SK-N-SH (cell line): ENCODE data around the gene ZKSCAN3. TPM values are rescaled to one million over a fixed set of nuclear protein-coding genes. Genes with fewer than 3 reads are reported as not detected.

Source experiments
- CTCF ChIA-PET: fragments of 300-600, 350-600 bp; formaldehyde crosslinking; extraction: SDS; loops from one replicate; lab custom pipeline; 2021; lab: Yijun Ruan, JAX
- POLR2A ChIA-PET: fragments of 350-600 bp; sonication (Branson Sonifier 250); formaldehyde crosslinking; extraction: SDS; loops from one replicate; lab custom pipeline; 2020; ENCODE audit warnings: antibody characterized with exemption, inconsistent platforms; lab: Yijun Ruan, JAX
- DNase-seq: peaks from one replicate; pipeline ENCODE4 v3.0.0; 2012
- H2AFZ ChIP-seq: fragments of 200-600 bp; sonication (generic); 2 replicates; pipeline ENCODE4 v1.8.1; 2016; ENCODE audit warnings: antibody characterized with exemption, mild to moderate bottlenecking, low read depth
- H3F3A ChIP-seq: fragments of 200-600 bp; sonication (generic); replicated peaks from 2 replicates; pipeline ENCODE3; 2016; ENCODE audit warnings: antibody characterized with exemption, mild to moderate bottlenecking; ENCODE audit not compliant: insufficient read depth
- H3K27ac ChIP-seq, 2 experiments: fragments of 200-500 bp in 1 of 2; fragments of 200-600 bp in 1 of 2; sonication (Bioruptor generic) in 1 of 2; sonication (generic), shearing (Covaris generic) in 1 of 2; 2 replicates each; pipeline versions ENCODE4 v1.5.1 to v1.6.1; 2014 to 2016; ENCODE audit warnings: low read depth in 2 of 2, inconsistent platforms in 1 of 2, low read length in 1 of 2, mild to moderate bottlenecking in 1 of 2, mixed read lengths in 1 of 2
- H3K27me3 ChIP-seq: fragments of 200-600 bp; sonication (generic), shearing (Covaris generic); 2 replicates; pipeline ENCODE4 v1.6.1; 2016; ENCODE audit warnings: mixed run types; ENCODE audit not compliant: insufficient read depth
- H3K36me3 ChIP-seq, 2 experiments: fragments of 200-500 bp in 1 of 2; fragments of 200-600 bp in 1 of 2; sonication (Bioruptor generic) in 1 of 2; sonication (generic) in 1 of 2; replicated peaks in 1 of 2; 2 replicates each; pipeline versions ENCODE3 to v1.5.1; 2014 to 2016; ENCODE audit warnings: low read length in 1 of 2, mild to moderate bottlenecking in 1 of 2; ENCODE audit not compliant: insufficient read depth in 2 of 2, control insufficient read depth in 1 of 2
- H3K4me1 ChIP-seq, 2 experiments: fragments of 200-500 bp in 1 of 2; fragments of 200-600 bp in 1 of 2; sonication (Bioruptor generic) in 1 of 2; sonication (generic), shearing (Covaris generic) in 1 of 2; 2 replicates each; pipeline versions ENCODE4 v1.5.1 to v1.6.1; 2014 to 2016; ENCODE audit warnings: low read depth in 1 of 2, low read length in 1 of 2, mixed run types in 1 of 2; ENCODE audit not compliant: insufficient read depth in 2 of 2, control insufficient read depth in 1 of 2
- H3K4me2 ChIP-seq: fragments of 200-600 bp; sonication (generic), shearing (Covaris generic); 2 replicates; pipeline ENCODE4 v1.6.1; 2017; ENCODE audit warnings: mixed run types
- H3K4me3 ChIP-seq, 2 experiments: fragments of 200-500 bp in 1 of 2; fragments of 200-600 bp in 1 of 2; sonication (Bioruptor generic) in 1 of 2; sonication (generic), shearing (Covaris generic) in 1 of 2; 2 replicates each; pipeline versions ENCODE4 v1.5.1 to v1.8.1; 2014 to 2016; ENCODE audit warnings: low read depth in 2 of 2, inconsistent platforms in 1 of 2, low read length in 1 of 2, mild to moderate bottlenecking in 1 of 2, mixed read lengths in 1 of 2, moderate library complexity in 1 of 2
- H3K79me2 ChIP-seq: fragments of 200-600 bp; sonication (generic); 2 replicates; pipeline ENCODE4 v1.8.1; 2017; ENCODE audit warnings: mild to moderate bottlenecking; ENCODE audit not compliant: insufficient read depth
- H3K9ac ChIP-seq: fragments of 200-600 bp; sonication (generic); 2 replicates; pipeline ENCODE4 v1.6.1; 2017; ENCODE audit warnings: mixed run types
- H3K9me2 ChIP-seq: fragments of 200-600 bp; sonication (generic); 2 replicates; pipeline ENCODE4 v1.6.1; 2017; ENCODE audit warnings: mixed run types
- H3K9me3 ChIP-seq: fragments of 200-600 bp; sonication (generic); 2 replicates; pipeline ENCODE4 v1.6.1; 2017; ENCODE audit warnings: mixed run types, mild to moderate bottlenecking, moderate library complexity
- H4K20me1 ChIP-seq: fragments of 200-600 bp; sonication (generic); 2 replicates; pipeline ENCODE4 v1.6.1; 2017; ENCODE audit warnings: mild to moderate bottlenecking, mixed run types; ENCODE audit not compliant: insufficient read depth
- CHD2 ChIP-seq: fragments of 150-350 bp; IDR thresholded peaks from 2 replicates; pipeline ENCODE4 v1.6.1; 2018; ENCODE audit warnings: low read length; ENCODE audit not compliant: partially characterized antibody
- GABPA ChIP-seq: IDR thresholded peaks from 2 replicates; pipeline ENCODE4 v1.4.0; 2012; ENCODE audit warnings: low read depth, mild to moderate bottlenecking
- JUND ChIP-seq: IDR thresholded peaks from 2 replicates; pipeline ENCODE4 v1.4.0; 2012
- RCOR1 ChIP-seq: fragments of 150-350 bp; IDR thresholded peaks from 2 replicates; pipeline ENCODE4 v1.6.1; 2017; ENCODE audit warnings: antibody characterized with exemption, low read length
- RXRA ChIP-seq: IDR thresholded peaks from 2 replicates; pipeline ENCODE4 v1.4.0; 2012; ENCODE audit warnings: low read depth, mild to moderate bottlenecking, borderline replicate concordance
- SMC3 ChIP-seq: IDR thresholded peaks from 2 replicates; pipeline ENCODE4 v1.6.1; 2012; ENCODE audit warnings: low read depth, low read length, improper control_type of control experiment
- TAF1 ChIP-seq: IDR thresholded peaks from 2 replicates; pipeline ENCODE4 v1.6.1; 2012; ENCODE audit warnings: low read depth, mild to moderate bottlenecking, low read length, moderate library complexity, borderline replicate concordance
- ZBTB33 ChIP-seq: IDR thresholded peaks from 2 replicates; pipeline ENCODE4 v1.4.0; 2012; ENCODE audit warnings: low read depth, borderline replicate concordance
- WGBS: methylation state at CpG from one replicate; pipeline ENCODE4 v1.1.6; 2017; ENCODE audit warnings: low lambda C conversion rate; 5-methylcytosine and 5-hydroxymethylcytosine counted together
- polyA plus RNA-seq, 3 experiments: library from polyadenylated mRNA; depleted of rRNA; stranded (reverse); fragments of >200 nt; gene quantifications; 2 replicates each; pipeline ENCODE4 v1.2.3, GENCODE V29; 2012
- TF ChIP-seq, protein P1 (sequence below): IDR thresholded peaks from 2 replicates; pipeline ENCODE4 v1.4.0; 2012; ENCODE audit warnings: low read depth, borderline replicate concordance
- TF ChIP-seq, protein P2 (sequence below): IDR thresholded peaks from 2 replicates; pipeline ENCODE4 v1.6.1; 2012; ENCODE audit warnings: mild to moderate bottlenecking, low read depth, low read length, moderate library complexity

ZKSCAN3 gene
- polyA plus RNA-seq, 1 of the 3 experiments (the other 2 are of a cell fraction): 2.6 TPM

DNA sequence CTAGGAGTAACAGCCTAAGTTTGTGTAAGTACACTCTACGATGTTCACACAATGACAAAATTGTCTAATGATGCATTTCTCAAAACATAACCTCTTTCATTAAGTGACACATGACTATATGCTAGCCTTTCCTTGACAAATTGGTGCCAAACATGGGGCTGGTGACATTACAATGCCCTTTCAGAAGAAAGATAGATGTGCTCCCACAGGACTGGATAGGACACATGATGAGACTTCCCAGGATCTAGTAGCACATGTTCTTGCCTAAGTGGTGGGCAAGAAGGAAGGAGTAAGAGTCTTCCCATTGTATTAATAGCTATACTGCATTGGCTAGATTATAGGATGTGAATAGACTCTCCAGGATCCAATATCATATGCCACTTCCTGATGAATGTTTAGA lies 21.5 kb downstream of the ZKSCAN3 start:
- TF ChIP-seq JUND (no peak), SMC3 (no peak), RXRA (no peak), RCOR1 (no peak), TAF1 (no peak), CHD2 (no peak)
- TF ChIP-seq, protein P1, sequence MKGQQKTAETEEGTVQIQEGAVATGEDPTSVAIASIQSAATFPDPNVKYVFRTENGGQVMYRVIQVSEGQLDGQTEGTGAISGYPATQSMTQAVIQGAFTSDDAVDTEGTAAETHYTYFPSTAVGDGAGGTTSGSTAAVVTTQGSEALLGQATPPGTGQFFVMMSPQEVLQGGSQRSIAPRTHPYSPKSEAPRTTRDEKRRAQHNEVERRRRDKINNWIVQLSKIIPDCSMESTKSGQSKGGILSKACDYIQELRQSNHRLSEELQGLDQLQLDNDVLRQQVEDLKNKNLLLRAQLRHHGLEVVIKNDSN: no peak
- TF ChIP-seq, protein P2, sequence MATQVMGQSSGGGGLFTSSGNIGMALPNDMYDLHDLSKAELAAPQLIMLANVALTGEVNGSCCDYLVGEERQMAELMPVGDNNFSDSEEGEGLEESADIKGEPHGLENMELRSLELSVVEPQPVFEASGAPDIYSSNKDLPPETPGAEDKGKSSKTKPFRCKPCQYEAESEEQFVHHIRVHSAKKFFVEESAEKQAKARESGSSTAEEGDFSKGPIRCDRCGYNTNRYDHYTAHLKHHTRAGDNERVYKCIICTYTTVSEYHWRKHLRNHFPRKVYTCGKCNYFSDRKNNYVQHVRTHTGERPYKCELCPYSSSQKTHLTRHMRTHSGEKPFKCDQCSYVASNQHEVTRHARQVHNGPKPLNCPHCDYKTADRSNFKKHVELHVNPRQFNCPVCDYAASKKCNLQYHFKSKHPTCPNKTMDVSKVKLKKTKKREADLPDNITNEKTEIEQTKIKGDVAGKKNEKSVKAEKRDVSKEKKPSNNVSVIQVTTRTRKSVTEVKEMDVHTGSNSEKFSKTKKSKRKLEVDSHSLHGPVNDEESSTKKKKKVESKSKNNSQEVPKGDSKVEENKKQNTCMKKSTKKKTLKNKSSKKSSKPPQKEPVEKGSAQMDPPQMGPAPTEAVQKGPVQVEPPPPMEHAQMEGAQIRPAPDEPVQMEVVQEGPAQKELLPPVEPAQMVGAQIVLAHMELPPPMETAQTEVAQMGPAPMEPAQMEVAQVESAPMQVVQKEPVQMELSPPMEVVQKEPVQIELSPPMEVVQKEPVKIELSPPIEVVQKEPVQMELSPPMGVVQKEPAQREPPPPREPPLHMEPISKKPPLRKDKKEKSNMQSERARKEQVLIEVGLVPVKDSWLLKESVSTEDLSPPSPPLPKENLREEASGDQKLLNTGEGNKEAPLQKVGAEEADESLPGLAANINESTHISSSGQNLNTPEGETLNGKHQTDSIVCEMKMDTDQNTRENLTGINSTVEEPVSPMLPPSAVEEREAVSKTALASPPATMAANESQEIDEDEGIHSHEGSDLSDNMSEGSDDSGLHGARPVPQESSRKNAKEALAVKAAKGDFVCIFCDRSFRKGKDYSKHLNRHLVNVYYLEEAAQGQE: no peak
- Histone ChIP-seq H3K4me1 (no peaks in the 10 kb centered on the region), H3K27me3 (no peaks in the 10 kb centered on the region), H3K79me2 (no peaks in the 10 kb centered on the region), H3K4me3 (no peak overlapping the region), H3F3A (peaks cover 8% of the 10 kb centered on the region), H3K36me3 (peaks cover 0 to 11% of the 10 kb centered on the region in 2 experiments), H2AFZ (no peak overlapping the region), H3K9me3 (no peaks in the 10 kb centered on the region), H3K4me2 (no peak overlapping the region), H3K9me2 (no peaks in the 10 kb centered on the region), H4K20me1 (no peaks in the 10 kb centered on the region), H3K9ac (no peak overlapping the region), H3K27ac (no peak overlapping the region)
- CTCF ChIA-PET: interaction anchor here (1.0 to 2.2 kb wide), 2 partner anchors 14 to 15 kb away, joined by 3 to 9 read pairs; no protein-coding TSS in a partner anchor
- POLR2A ChIA-PET: interaction anchor here (0.8 kb wide), 1 partner anchor 12 kb away, joined by 5 read pairs; no protein-coding TSS in a partner anchor
- no peak for DNase-seq
- 79% methylated on average over 1 of the region's 1 CpG for WGBS

DNA sequence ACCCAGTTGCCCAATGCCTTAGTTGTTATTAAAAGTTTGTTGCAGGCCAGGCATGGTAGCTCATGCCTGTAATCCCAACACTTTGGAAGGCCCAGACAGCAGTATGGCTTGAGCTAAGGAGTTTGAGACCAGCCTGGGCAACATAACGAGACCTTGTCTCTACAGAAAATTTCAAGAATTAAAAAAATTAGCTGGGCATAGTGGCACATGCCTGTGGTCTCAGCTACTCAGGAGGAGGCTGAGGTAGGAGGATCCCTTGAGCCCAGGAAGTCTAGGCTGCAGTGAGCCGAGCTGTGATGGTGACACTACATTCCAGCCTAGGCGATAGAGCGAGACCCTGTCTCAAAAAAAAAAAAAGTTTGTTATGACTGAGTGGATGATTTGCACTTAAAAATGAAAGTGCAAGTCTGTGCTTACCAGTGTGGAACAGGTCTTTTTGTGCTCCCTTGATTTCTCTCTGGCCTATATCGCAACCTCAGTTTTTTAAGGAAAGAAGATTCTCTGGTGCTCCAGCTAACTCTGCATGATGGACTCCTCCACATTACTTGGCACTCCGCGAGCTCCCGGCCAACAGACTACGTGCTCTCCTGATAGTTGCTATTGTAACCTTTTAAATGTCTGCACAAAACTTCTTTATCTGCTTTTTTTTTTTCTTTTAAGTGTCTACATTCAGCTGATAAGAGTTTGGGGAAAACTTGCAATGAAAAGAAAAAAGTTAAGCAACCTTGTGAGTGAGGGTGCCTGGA lies 22.1 kb downstream of the ZKSCAN3 start:
- POLR2A ChIA-PET: interaction anchor here (0.8 kb wide), 1 partner anchor 12 kb away, joined by 5 read pairs; no protein-coding TSS in a partner anchor
- no peak overlapping the region for H3K9ac ChIP-seq
- H3K9me3 ChIP-seq: no peaks in the 10 kb centered on the region
- H3K79me2 ChIP-seq: no peaks in the 10 kb centered on the region
- no peak for DNase-seq
- no peaks in the 10 kb centered on the region for H3K4me1 ChIP-seq
- H4K20me1 ChIP-seq: no peaks in the 10 kb centered on the region
- no peak overlapping the region for H3K27ac ChIP-seq
- no peak overlapping the region for H3K4me3 ChIP-seq
- no peak overlapping the region for H3K4me2 ChIP-seq
- H3K9me2 ChIP-seq: no peaks in the 10 kb centered on the region
- no peaks in the 10 kb centered on the region for H3K27me3 ChIP-seq
- TF ChIP-seq JUND: no peak
- no peak for TF ChIP-seq ZBTB33
- TF ChIP-seq GABPA: no peak
- TF ChIP-seq, all 33 proteins: peak for 0
- WGBS: 96% methylated on average over 9 of the region's 9 CpGs
- no peak overlapping the region for H2AFZ ChIP-seq
- H3K36me3 ChIP-seq: peaks cover 3 to 11% of the 10 kb centered on the region in 2 experiments
- CTCF ChIA-PET: interaction anchor here (0.9 to 2.2 kb wide), 3 partner anchors 14 to 229 kb away, joined by 3 to 9 read pairs (median 3); no protein-coding TSS in a partner anchor
- H3F3A ChIP-seq: peaks cover 8% of the 10 kb centered on the region
